CD4-positive, alpha-beta memory T cell (primary cell): Measurements from ENCODE around the gene ZCRB1. TPM values are rescaled to one million over a fixed set of nuclear protein-coding genes. Genes with fewer than 3 reads are reported as not detected.

Experiments used
- CTCF ChIA-PET: fragments of 350-600 bp; sonication (Branson Sonifier 250); formaldehyde crosslinking; loops from one replicate; lab custom pipeline; 2021; ENCODE audit warnings: inconsistent platforms; ENCODE audit not compliant: partially characterized antibody; lab: Charles Lee
- POLR2A ChIA-PET: fragments of 350-600 bp; sonication (Branson Sonifier 250); formaldehyde crosslinking; loops from one replicate; lab custom pipeline; 2021; ENCODE audit not compliant: partially characterized antibody; lab: Charles Lee
- DNase-seq, 5 donors: peaks; one replicate each; pipeline versions ENCODE4 v3.0.0 to v3.0.0-alpha.2; 2020 to 2022; ENCODE audit warnings: mixed read lengths in 1 of 5
- H3K27ac ChIP-seq: one replicate; pipeline ENCODE4 v1.7.0; 2013; ENCODE audit warnings: low read depth, low read length
- H3K27me3 ChIP-seq: 2 replicates; pipeline ENCODE4 v1.7.0; 2013; ENCODE audit warnings: mild to moderate bottlenecking, low read length, moderate library complexity; ENCODE audit not compliant: insufficient read depth
- H3K36me3 ChIP-seq: 2 replicates; pipeline ENCODE4 v1.7.0; 2013; ENCODE audit warnings: mild to moderate bottlenecking, low read length, moderate library complexity; ENCODE audit not compliant: insufficient read depth
- H3K4me1 ChIP-seq: 2 replicates; pipeline ENCODE4 v1.7.0; 2013; ENCODE audit warnings: mild to moderate bottlenecking, low read length, moderate library complexity; ENCODE audit not compliant: insufficient read depth
- H3K4me3 ChIP-seq, 2 donors: one replicate each; pipeline ENCODE4 v1.7.0; 2013; ENCODE audit warnings: low read length in 2 of 2, mild to moderate bottlenecking in 1 of 2
- H3K9me3 ChIP-seq, 2 donors: one replicate each; pipeline ENCODE4 v1.7.0; 2013; ENCODE audit warnings: low read length in 2 of 2, control low read depth in 1 of 2; ENCODE audit not compliant: control insufficient read depth in 1 of 2
- H3K27ac Mint-ChIP-seq, 7 donors: one replicate each; pipeline ENCODE4 v1.8.0; 2020 to 2021; ENCODE audit warnings: mixed read lengths in 7 of 7, mild to moderate bottlenecking in 6 of 7, inconsistent platforms in 3 of 7, moderate library complexity in 3 of 7
- H3K27me3 Mint-ChIP-seq, 2 donors: one replicate each; pipeline ENCODE4 v1.8.0; 2020 to 2021; ENCODE audit warnings: mixed read lengths in 2 of 2
- H3K36me3 Mint-ChIP-seq, 2 donors: one replicate each; pipeline ENCODE4 v1.8.0; 2020 to 2021; ENCODE audit warnings: mixed read lengths in 2 of 2, inconsistent platforms in 1 of 2, mild to moderate bottlenecking in 1 of 2
- H3K4me1 Mint-ChIP-seq, 4 donors: one replicate each; pipeline ENCODE4 v1.8.0; 2020 to 2021; ENCODE audit warnings: mixed read lengths in 4 of 4, mild to moderate bottlenecking in 1 of 4
- H3K4me3 Mint-ChIP-seq, 8 donors: one replicate each; pipeline ENCODE4 v1.8.0; 2020 to 2021; ENCODE audit warnings: mixed read lengths in 8 of 8, mild to moderate bottlenecking in 7 of 8, moderate library complexity in 6 of 8, inconsistent platforms in 3 of 8
- H3K9me3 Mint-ChIP-seq, 8 donors: one replicate each; pipeline ENCODE4 v1.8.0; 2020 to 2021; ENCODE audit warnings: mixed read lengths in 8 of 8, mild to moderate bottlenecking in 5 of 8, inconsistent platforms in 3 of 8, moderate library complexity in 1 of 8
- intact Hi-C: fragments of 100-400 bp; cut with micrococcal nuclease; formaldehyde crosslinking; loops from one replicate; pipeline ENCODE4 v1.15.1; 2023
- polyA plus RNA-seq, 2 donors: library from polyadenylated mRNA; unstranded; fragments of 300-500 nt; fragmentation: Illumina TruSeq; gene quantifications; one replicate each; pipeline ENCODE4 v1.2.3, GENCODE V29; 2021
- total RNA-seq, 2 experiments: library from RNA; stranded (reverse); gene quantifications; one replicate each; pipeline ENCODE4 v1.2.3, GENCODE V29; 2021

ZCRB1 gene
- total and polyA plus RNA-seq, 4 experiments from 2014 or later = 21.2 to 80.5 (median 37.6) TPM

GRCh38 chr12:42291680-42292079, 34.2 kb downstream of the ZCRB1 start:
- no peaks in the 10 kb centered on the region for H3K27me3 ChIP-seq
- ChIA-PET POLR2A (no interaction called here), CTCF (interaction anchor here (0.7 to 1.2 kb wide), 2 partner anchors 43 to 267 kb away, joined by 3 to 4 read pairs; no protein-coding TSS in a partner anchor)
- no peaks in the 10 kb centered on the region for H3K4me1 ChIP-seq
- H3K9me3 ChIP-seq = no peaks in the 10 kb centered on the region
- H3K4me1 Mint-ChIP-seq = no peaks in the 10 kb centered on the region
- peak overlapping the region in 1 of 7 donors; percentile 36 for H3K27ac Mint-ChIP-seq
- no peak overlapping the region for H3K27ac ChIP-seq
- intact Hi-C loops = no loop called here
- no peaks in the 10 kb centered on the region for H3K36me3 ChIP-seq
- no peak overlapping the region for H3K4me3 Mint-ChIP-seq
- H3K9me3 Mint-ChIP-seq = no peaks in the 10 kb centered on the region
- H3K4me3 ChIP-seq = no peak overlapping the region
- no peaks in the 10 kb centered on the region for H3K36me3 Mint-ChIP-seq
- DNase-seq = no peak
- H3K27me3 Mint-ChIP-seq = peaks cover 0 to 9% of the 10 kb centered on the region in 2 donors

DNA sequence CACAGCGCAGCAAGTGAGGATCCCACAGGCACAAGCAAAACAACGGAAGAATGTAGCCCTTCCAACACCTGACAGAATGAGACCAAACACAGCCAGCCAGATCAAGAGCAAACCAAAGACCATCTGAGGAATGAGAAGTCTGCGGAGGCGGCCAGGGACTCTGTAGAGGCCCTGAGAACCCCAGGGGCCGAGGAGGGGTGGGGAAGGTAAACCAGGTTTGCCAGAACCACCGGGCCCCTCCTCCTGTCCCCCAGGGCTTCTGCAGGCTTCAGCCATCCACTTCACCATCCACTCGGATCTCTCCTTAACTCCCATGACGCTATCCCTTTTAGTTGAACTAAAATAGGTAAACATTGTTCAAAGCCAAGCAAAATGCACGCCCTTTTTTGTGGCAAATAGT, 37.4 kb downstream of the ZCRB1 start:
- H3K27me3 Mint-ChIP-seq = peaks cover 0 to 9% of the 10 kb centered on the region in 2 donors
- Histone ChIP-seq H3K27me3 (no peaks in the 10 kb centered on the region), H3K9me3 (no peaks in the 10 kb centered on the region), H3K36me3 (no peaks in the 10 kb centered on the region), H3K4me3 (no peak overlapping the region), H3K4me1 (no peaks in the 10 kb centered on the region), H3K27ac (no peak overlapping the region)
- ChIA-PET CTCF (no interaction called here), POLR2A (no interaction called here)
- H3K9me3 Mint-ChIP-seq = no peaks in the 10 kb centered on the region
- DNase-seq = no peak
- peaks cover 0 to 3% (median 0%) of the 10 kb centered on the region in 4 donors for H3K4me1 Mint-ChIP-seq
- no peaks in the 10 kb centered on the region for H3K36me3 Mint-ChIP-seq
- no peak overlapping the region for H3K27ac Mint-ChIP-seq
- no peak overlapping the region for H3K4me3 Mint-ChIP-seq
- intact Hi-C loops = no loop called here

GRCh38 chr12:42286741-42287140, 39.2 kb downstream of the ZCRB1 start:
- ChIA-PET CTCF (interaction anchor here (0.6 kb wide), 1 partner anchor 32 kb away, joined by 3 read pairs; no protein-coding TSS in a partner anchor), POLR2A (no interaction called here)
- no peak overlapping the region for H3K4me3 Mint-ChIP-seq
- H3K27me3 ChIP-seq = no peaks in the 10 kb centered on the region
- no peaks in the 10 kb centered on the region for H3K9me3 ChIP-seq
- H3K27ac ChIP-seq = no peak overlapping the region
- no peak overlapping the region for H3K27ac Mint-ChIP-seq
- H3K9me3 Mint-ChIP-seq = no peaks in the 10 kb centered on the region
- no peak overlapping the region for H3K4me3 ChIP-seq
- no peaks in the 10 kb centered on the region for H3K4me1 ChIP-seq
- H3K4me1 Mint-ChIP-seq = peaks cover 0 to 3% (median 0%) of the 10 kb centered on the region in 4 donors
- H3K36me3 Mint-ChIP-seq = no peaks in the 10 kb centered on the region
- no peaks in the 10 kb centered on the region for H3K36me3 ChIP-seq
- H3K27me3 Mint-ChIP-seq = peaks cover 0 to 9% of the 10 kb centered on the region in 2 donors
- no peak for DNase-seq
- intact Hi-C loops = no loop called here

DNA sequence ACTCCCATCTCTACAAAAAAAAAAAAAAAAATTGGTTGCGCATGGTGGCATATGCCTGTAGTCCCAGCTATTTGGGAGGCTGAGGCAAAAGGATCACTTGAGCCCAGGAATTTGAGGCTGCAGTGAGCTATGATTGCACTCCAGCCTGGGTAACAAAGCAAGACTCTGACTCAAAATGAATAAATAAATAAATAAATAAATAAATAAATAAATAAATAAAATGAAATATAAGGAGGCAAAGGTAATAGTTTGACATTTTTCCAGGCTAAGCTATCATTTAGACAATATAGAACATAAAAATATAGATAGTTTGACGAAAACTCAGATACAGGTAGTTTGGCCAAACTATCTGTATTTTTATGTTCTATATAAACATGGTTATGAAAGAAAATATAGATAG, 40.5 kb downstream of the ZCRB1 start:
- no peaks in the 10 kb centered on the region for H3K4me1 ChIP-seq
- no peak overlapping the region for H3K4me3 Mint-ChIP-seq
- H3K27ac ChIP-seq = no peak overlapping the region
- no peak for DNase-seq
- POLR2A ChIA-PET = no interaction called here
- H3K27me3 ChIP-seq = no peaks in the 10 kb centered on the region
- H3K9me3 Mint-ChIP-seq = no peaks in the 10 kb centered on the region
- CTCF ChIA-PET = no interaction called here
- peaks cover 0 to 9% of the 10 kb centered on the region in 2 donors for H3K27me3 Mint-ChIP-seq
- H3K36me3 Mint-ChIP-seq = no peaks in the 10 kb centered on the region
- no peaks in the 10 kb centered on the region for H3K9me3 ChIP-seq
- no peak overlapping the region for H3K27ac Mint-ChIP-seq
- no peaks in the 10 kb centered on the region for H3K36me3 ChIP-seq
- peaks cover 0 to 3% (median 0%) of the 10 kb centered on the region in 4 donors for H3K4me1 Mint-ChIP-seq
- no peak overlapping the region for H3K4me3 ChIP-seq
- intact Hi-C loops = loop anchor here (1.0 kb wide), 1 partner anchor 17 kb away; no protein-coding TSS in a partner anchor

- intact Hi-C loops = loop anchor here (1.0 kb wide), 1 partner anchor 17 kb away; no protein-coding TSS in a partner anchor
- ChIA-PET CTCF (no interaction called here), POLR2A (no interaction called here)
- no peak for DNase-seq
- Histone ChIP-seq H3K4me3 (no peak overlapping the region), H3K9me3 (no peaks in the 10 kb centered on the region), H3K4me1 (no peaks in the 10 kb centered on the region), H3K36me3 (no peaks in the 10 kb centered on the region), H3K27ac (no peak overlapping the region), H3K27me3 (no peaks in the 10 kb centered on the region)
- Mint-ChIP-seq H3K4me1 (peaks cover 0 to 3% (median 0%) of the 10 kb centered on the region in 4 donors), H3K27ac (no peak overlapping the region), H3K4me3 (no peak overlapping the region), H3K9me3 (no peaks in the 10 kb centered on the region), H3K27me3 (peaks cover 0 to 9% of the 10 kb centered on the region in 2 donors), H3K36me3 (no peaks in the 10 kb centered on the region)
These were observed 41.0 kb downstream of the ZCRB1 start for GRCh38 chr12:42284876-42285275.

- Histone ChIP-seq H3K4me3 (no peak overlapping the region), H3K36me3 (no peaks in the 10 kb centered on the region), H3K4me1 (no peaks in the 10 kb centered on the region), H3K27ac (no peak overlapping the region), H3K27me3 (no peaks in the 10 kb centered on the region), H3K9me3 (no peaks in the 10 kb centered on the region)
- H3K27ac Mint-ChIP-seq = no peak overlapping the region
- ChIA-PET POLR2A (no interaction called here), CTCF (no interaction called here)
- no peaks in the 10 kb centered on the region for H3K9me3 Mint-ChIP-seq
- H3K36me3 Mint-ChIP-seq = no peaks in the 10 kb centered on the region
- H3K4me3 Mint-ChIP-seq = no peak overlapping the region
- peaks cover 0 to 9% of the 10 kb centered on the region in 2 donors for H3K27me3 Mint-ChIP-seq
- intact Hi-C loops = no loop called here
- peaks cover 0 to 3% (median 0%) of the 10 kb centered on the region in 4 donors for H3K4me1 Mint-ChIP-seq
- DNase-seq = no peak
These were observed 41.7 kb downstream of the ZCRB1 start for GRCh38 chr12:42284157-42284556.

DNA sequence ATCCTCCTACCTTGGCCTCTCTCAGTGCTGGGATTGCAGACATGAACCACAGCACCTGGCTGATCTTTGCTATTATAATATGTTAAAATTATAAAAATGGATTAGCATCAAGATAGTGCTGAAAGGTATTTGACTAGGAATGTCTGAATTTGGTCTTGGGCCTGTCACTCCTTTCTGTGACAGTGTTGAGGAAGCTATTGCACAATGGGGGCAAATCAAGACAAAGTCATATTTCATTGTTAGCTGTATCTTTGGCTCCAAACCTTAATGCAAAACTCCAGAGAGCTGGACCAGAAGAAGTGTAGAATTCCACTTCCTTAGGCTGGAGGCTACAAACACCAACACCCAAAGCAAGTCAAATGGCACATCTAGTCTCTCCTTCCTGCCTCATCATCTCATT, 42.2 kb downstream of the ZCRB1 start:
- DNase-seq = no peak
- Mint-ChIP-seq H3K4me1 (peaks cover 0 to 3% (median 0%) of the 10 kb centered on the region in 4 donors), H3K4me3 (no peak overlapping the region), H3K27ac (no peak overlapping the region), H3K27me3 (peaks cover under 1 to 9% of the 10 kb centered on the region in 2 donors), H3K9me3 (no peaks in the 10 kb centered on the region), H3K36me3 (no peaks in the 10 kb centered on the region)
- Histone ChIP-seq H3K9me3 (no peaks in the 10 kb centered on the region), H3K36me3 (no peaks in the 10 kb centered on the region), H3K27me3 (no peaks in the 10 kb centered on the region), H3K4me1 (no peaks in the 10 kb centered on the region), H3K27ac (no peak overlapping the region), H3K4me3 (no peak overlapping the region)
- intact Hi-C loops = no loop called here
- ChIA-PET CTCF (no interaction called here), POLR2A (no interaction called here)
